Measurements from ENCODE around the gene NRG3.
"Not testable (repeated sequence)": the region's sequence is repeated elsewhere in the genome, so short reads cannot be mapped to it uniquely, and the experiment has no call there.

NRG3 gene

DNA sequence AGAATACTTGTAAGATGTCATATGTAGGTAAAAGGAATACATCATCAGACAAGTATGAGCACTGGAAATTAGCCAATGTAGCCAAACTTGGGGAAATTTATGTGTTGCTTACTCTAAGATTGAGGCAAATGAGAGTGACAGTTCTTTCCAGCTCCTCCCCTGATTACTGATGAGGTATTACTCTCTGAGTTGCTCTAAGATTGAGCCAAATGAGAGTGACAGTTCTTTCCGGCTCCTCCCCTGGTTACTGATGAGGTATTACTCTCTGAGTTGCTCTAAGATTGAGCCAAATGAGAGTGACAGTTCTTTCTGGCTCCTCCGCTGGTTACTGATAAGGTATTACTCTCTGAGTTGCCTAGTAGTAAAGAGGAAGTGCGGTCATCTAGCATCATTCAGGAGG, 435.8 kb downstream of the NRG3 start:
- Histone ChIP-seq H3K36me3 (ENCODE audit: control insufficient read depth, insufficient read depth, low read length) (no peaks in the 10 kb centered on the region), H3K27ac (ENCODE audit: low read depth, low read length, severe bottlenecking) (no peak overlapping the region), H3K4me1 (ENCODE audit: control insufficient read depth, insufficient read depth, low read length, poor library complexity, severe bottlenecking) (no peaks in the 10 kb centered on the region), H3K9me3 (ENCODE audit: control insufficient read depth, low read length) (no peaks in the 10 kb centered on the region), H3K4me3 (ENCODE audit: extremely low read depth, insufficient read depth, low read length, poor library complexity, severe bottlenecking) (no peak overlapping the region)
- WGBS, 2 experiments (ENCODE audit: insufficient coverage in 2 of 2), result 94% methylated on average over 2 of the region's 3 CpGs; no CpG with 5 or more reads in 1 of the 2 experiments

- H3K4me1 ChIP-seq (ENCODE audit: control insufficient read depth, insufficient read depth, low read length, poor library complexity, severe bottlenecking), result no peaks in the 10 kb centered on the region
- no peak overlapping the region for H3K4me3 ChIP-seq (ENCODE audit: extremely low read depth, insufficient read depth, low read length, poor library complexity, severe bottlenecking)
- no peaks in the 10 kb centered on the region for H3K36me3 ChIP-seq (ENCODE audit: control insufficient read depth, insufficient read depth, low read length)
- H3K9me3 ChIP-seq (ENCODE audit: control insufficient read depth, low read length), result no peaks in the 10 kb centered on the region
- no peak overlapping the region for H3K27ac ChIP-seq (ENCODE audit: low read depth, low read length, severe bottlenecking)
- no CpG with 5 or more reads among the region's 3 CpGs for WGBS, 2 experiments (ENCODE audit: insufficient coverage in 2 of 2)
These were observed 438.4 kb downstream of the NRG3 start for GRCh38 chr10:82313401-82313800.

GRCh38 chr10:82318534-82318933, 443.5 kb downstream of the NRG3 start:
- WGBS, 2 experiments (ENCODE audit: insufficient coverage in 2 of 2), result 63 to 88% methylated on average over 2 of the region's 3 CpGs
- H3K27ac ChIP-seq (ENCODE audit: low read depth, low read length, severe bottlenecking), result no peak overlapping the region

GRCh38 chr10:82319074-82319473, 444.1 kb downstream of the NRG3 start:
- no peak overlapping the region for H3K27ac ChIP-seq (ENCODE audit: low read depth, low read length, severe bottlenecking)
- no peaks in the 10 kb centered on the region for H3K36me3 ChIP-seq (ENCODE audit: control insufficient read depth, insufficient read depth, low read length)

More at GRCh38 chr10:82318534-82318933, 443.5 kb downstream of the NRG3 start:
- Histone ChIP-seq H3K4me3 (ENCODE audit: extremely low read depth, insufficient read depth, low read length, poor library complexity, severe bottlenecking) (no peak overlapping the region), H3K4me1 (ENCODE audit: control insufficient read depth, insufficient read depth, low read length, poor library complexity, severe bottlenecking) (no peaks in the 10 kb centered on the region), H3K9me3 (ENCODE audit: control insufficient read depth, low read length) (no peaks in the 10 kb centered on the region), H3K36me3 (ENCODE audit: control insufficient read depth, insufficient read depth, low read length) (no peaks in the 10 kb centered on the region)

GRCh38 chr10:82319562-82319961, 444.6 kb downstream of the NRG3 start:
- 63% methylated on average over 1 of the region's 1 CpG; no CpG with 5 or more reads in 1 of the 2 experiments for WGBS, 2 experiments (ENCODE audit: insufficient coverage in 2 of 2)
- Histone ChIP-seq H3K9me3 (ENCODE audit: control insufficient read depth, low read length) (no peaks in the 10 kb centered on the region), H3K4me3 (ENCODE audit: extremely low read depth, insufficient read depth, low read length, poor library complexity, severe bottlenecking) (no peak overlapping the region), H3K4me1 (ENCODE audit: control insufficient read depth, insufficient read depth, low read length, poor library complexity, severe bottlenecking) (no peaks in the 10 kb centered on the region), H3K36me3 (ENCODE audit: control insufficient read depth, insufficient read depth, low read length) (no peaks in the 10 kb centered on the region), H3K27ac (ENCODE audit: low read depth, low read length, severe bottlenecking) (no peak overlapping the region)

More at GRCh38 chr10:82319074-82319473, 444.1 kb downstream of the NRG3 start:
- no peaks in the 10 kb centered on the region for H3K9me3 ChIP-seq (ENCODE audit: control insufficient read depth, low read length)
- 89 to 100% methylated on average over 1 to 3 of the region's 5 CpGs for WGBS, 2 experiments (ENCODE audit: insufficient coverage in 2 of 2)
- no peaks in the 10 kb centered on the region for H3K4me1 ChIP-seq (ENCODE audit: control insufficient read depth, insufficient read depth, low read length, poor library complexity, severe bottlenecking)
- H3K4me3 ChIP-seq (ENCODE audit: extremely low read depth, insufficient read depth, low read length, poor library complexity, severe bottlenecking), result no peak overlapping the region

DNA sequence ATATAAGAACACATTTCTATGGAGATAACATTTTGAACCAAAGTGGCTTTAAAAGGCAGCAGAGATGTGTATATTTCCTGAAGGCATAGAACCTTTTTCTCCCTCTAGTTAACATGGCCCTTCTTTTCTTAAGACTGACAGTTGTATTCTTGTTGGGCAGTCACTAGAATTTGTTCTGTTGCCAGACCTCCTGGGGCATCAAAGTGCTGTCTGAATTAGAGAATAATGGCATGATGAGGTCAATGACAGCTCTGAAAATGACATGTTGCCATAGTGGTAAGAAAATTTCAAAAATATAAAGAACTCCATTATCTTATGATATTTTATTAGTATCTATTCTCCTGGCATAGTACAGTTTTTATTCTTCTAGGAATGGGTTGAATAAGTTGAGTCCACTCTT, 446.7 kb downstream of the NRG3 start:
- Histone ChIP-seq H3K27ac (ENCODE audit: low read depth, low read length, severe bottlenecking) (no peak overlapping the region), H3K4me1 (ENCODE audit: control insufficient read depth, insufficient read depth, low read length, poor library complexity, severe bottlenecking) (no peaks in the 10 kb centered on the region), H3K36me3 (ENCODE audit: control insufficient read depth, insufficient read depth, low read length) (no peaks in the 10 kb centered on the region), H3K9me3 (ENCODE audit: control insufficient read depth, low read length) (no peaks in the 10 kb centered on the region), H3K4me3 (ENCODE audit: extremely low read depth, insufficient read depth, low read length, poor library complexity, severe bottlenecking) (no peak overlapping the region)

DNA sequence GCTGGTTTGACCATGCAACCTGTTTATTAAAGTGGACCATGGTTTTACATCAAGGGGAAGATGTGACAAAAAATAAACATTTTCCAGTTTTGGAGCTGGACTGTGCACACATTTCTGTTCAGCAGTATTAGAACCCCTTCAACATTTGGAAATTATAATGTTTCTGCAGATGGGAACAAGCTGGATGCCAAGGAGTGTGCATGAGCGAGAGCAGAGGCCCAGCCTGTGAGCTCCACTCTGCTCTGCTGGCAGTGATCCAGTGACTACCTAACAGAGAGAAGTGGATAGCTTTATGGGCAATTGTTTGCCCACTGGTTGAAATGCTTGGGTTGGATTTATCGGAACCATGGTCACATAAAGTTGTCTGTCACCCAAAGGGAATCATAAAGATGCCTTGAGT, 456.7 kb downstream of the NRG3 start:
- Histone ChIP-seq H3K4me3 (ENCODE audit: extremely low read depth, insufficient read depth, low read length, poor library complexity, severe bottlenecking) (no peak overlapping the region), H3K9me3 (ENCODE audit: control insufficient read depth, low read length) (no peaks in the 10 kb centered on the region), H3K4me1 (ENCODE audit: control insufficient read depth, insufficient read depth, low read length, poor library complexity, severe bottlenecking) (no peaks in the 10 kb centered on the region), H3K27ac (ENCODE audit: low read depth, low read length, severe bottlenecking) (no peak overlapping the region), H3K36me3 (ENCODE audit: control insufficient read depth, insufficient read depth, low read length) (no peaks in the 10 kb centered on the region)
- WGBS, 2 experiments (ENCODE audit: insufficient coverage in 2 of 2), result 88 to 92% methylated on average over 1 to 2 of the region's 2 CpGs

DNA sequence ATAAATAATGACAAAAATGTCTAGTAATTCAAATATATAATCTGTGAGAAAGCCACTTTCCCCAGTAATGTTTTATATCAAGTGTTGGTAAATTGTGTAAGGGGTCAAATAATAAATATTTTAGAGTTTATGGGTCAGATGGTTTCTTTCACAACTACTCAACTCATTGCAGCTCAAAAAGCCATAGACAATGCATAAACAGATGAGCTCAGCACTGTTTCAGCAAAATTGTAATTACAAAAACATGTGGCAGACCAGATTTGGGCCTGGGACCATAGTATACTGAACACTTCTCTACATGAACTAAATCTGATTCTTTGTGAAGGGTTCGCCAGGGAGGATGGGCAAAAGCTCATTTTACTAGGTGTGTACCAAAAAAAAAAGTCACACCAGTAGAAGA, 460.8 kb downstream of the NRG3 start:
- WGBS, 2 experiments (ENCODE audit: insufficient coverage in 2 of 2), result no CpG with 5 or more reads among the region's 1 CpG
- Histone ChIP-seq H3K27ac (ENCODE audit: low read depth, low read length, severe bottlenecking) (no peak overlapping the region), H3K4me1 (ENCODE audit: control insufficient read depth, insufficient read depth, low read length, poor library complexity, severe bottlenecking) (no peaks in the 10 kb centered on the region), H3K9me3 (ENCODE audit: control insufficient read depth, low read length) (no peaks in the 10 kb centered on the region), H3K36me3 (ENCODE audit: control insufficient read depth, insufficient read depth, low read length) (no peaks in the 10 kb centered on the region), H3K4me3 (ENCODE audit: extremely low read depth, insufficient read depth, low read length, poor library complexity, severe bottlenecking) (no peak overlapping the region)

DNA sequence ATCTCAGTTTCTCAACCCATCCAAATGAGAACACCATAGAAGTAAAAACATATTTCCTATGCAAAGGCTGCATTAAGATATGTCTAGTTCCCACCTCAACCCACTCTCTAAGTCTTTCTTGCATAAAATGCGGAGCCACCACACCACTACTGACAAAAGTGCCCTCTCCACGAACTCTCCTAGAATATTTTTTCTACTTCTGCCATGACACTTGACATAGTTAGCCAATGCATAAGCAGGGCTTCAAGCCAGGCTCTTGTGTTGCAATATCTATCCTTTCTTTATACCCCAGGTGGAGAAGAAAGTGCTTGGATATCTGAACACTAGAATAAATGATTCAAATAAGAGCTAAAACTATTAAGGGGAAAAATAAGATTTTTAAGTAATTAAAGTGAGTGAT, 465.2 kb downstream of the NRG3 start:
- H3K4me3 ChIP-seq (ENCODE audit: extremely low read depth, insufficient read depth, low read length, poor library complexity, severe bottlenecking), result no peak overlapping the region
- no peaks in the 10 kb centered on the region for H3K9me3 ChIP-seq (ENCODE audit: control insufficient read depth, low read length)
- no peaks in the 10 kb centered on the region for H3K36me3 ChIP-seq (ENCODE audit: control insufficient read depth, insufficient read depth, low read length)
- 89 to 95% methylated on average over 1 to 2 of the region's 2 CpGs for WGBS, 2 experiments (ENCODE audit: insufficient coverage in 2 of 2)
- no peaks in the 10 kb centered on the region for H3K4me1 ChIP-seq (ENCODE audit: control insufficient read depth, insufficient read depth, low read length, poor library complexity, severe bottlenecking)
- H3K27ac ChIP-seq (ENCODE audit: low read depth, low read length, severe bottlenecking), result no peak overlapping the region

- not testable (repeated sequence) for H3K4me1 ChIP-seq (ENCODE audit: control insufficient read depth, insufficient read depth, low read length, poor library complexity, severe bottlenecking); H3K36me3 ChIP-seq (ENCODE audit: control insufficient read depth, insufficient read depth, low read length); H3K4me3 ChIP-seq (ENCODE audit: extremely low read depth, insufficient read depth, low read length, poor library complexity, severe bottlenecking); H3K27ac ChIP-seq (ENCODE audit: low read depth, low read length, severe bottlenecking); H3K9me3 ChIP-seq (ENCODE audit: control insufficient read depth, low read length)
- WGBS, 2 experiments (ENCODE audit: insufficient coverage in 2 of 2), result 77 to 98% methylated on average over 6 to 9 of the region's 26 CpGs
These were observed 474.6 kb downstream of the NRG3 start for GRCh38 chr10:82349590-82349989.

DNA sequence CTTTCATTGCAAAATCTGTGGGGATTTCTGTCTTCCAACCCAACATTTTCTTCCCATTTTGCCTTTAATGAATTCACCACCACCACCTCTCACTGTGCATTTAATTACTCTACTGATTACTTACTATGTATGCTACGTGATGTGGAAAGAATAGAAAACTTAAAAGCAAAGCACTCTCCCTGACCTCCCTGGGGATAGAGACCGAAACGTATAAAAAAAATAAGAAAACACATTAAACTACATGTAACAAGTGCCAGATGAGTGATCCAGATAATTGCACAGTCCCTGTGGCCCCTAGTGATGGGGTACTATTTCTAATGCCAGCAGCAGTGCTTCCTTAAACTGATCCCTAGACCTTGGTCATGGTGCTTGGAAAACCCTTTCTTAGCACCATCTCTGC, 478.4 kb downstream of the NRG3 start:
- no CpG with 5 or more reads among the region's 3 CpGs for WGBS, 2 experiments (ENCODE audit: insufficient coverage in 2 of 2)
- H3K9me3 ChIP-seq (ENCODE audit: control insufficient read depth, low read length), result no peaks in the 10 kb centered on the region
- H3K27ac ChIP-seq (ENCODE audit: low read depth, low read length, severe bottlenecking), result no peak overlapping the region
- H3K36me3 ChIP-seq (ENCODE audit: control insufficient read depth, insufficient read depth, low read length), result no peaks in the 10 kb centered on the region
- peaks cover 5% of the 10 kb centered on the region for H3K4me1 ChIP-seq (ENCODE audit: control insufficient read depth, insufficient read depth, low read length, poor library complexity, severe bottlenecking)
- no peak overlapping the region for H3K4me3 ChIP-seq (ENCODE audit: extremely low read depth, insufficient read depth, low read length, poor library complexity, severe bottlenecking)
